GM18873 (cell line): ENCODE results near the gene AGBL3.
A peak's percentile ranks its signal among the peaks of the same experiment; 100 is the strongest.
"Not testable (repeated sequence)": the region's sequence is repeated elsewhere in the genome, so short reads cannot be mapped to it uniquely, and the experiment has no call there.

Source experiments
- ATAC-seq: cut with Tn5 transposase; IDR thresholded peaks from one replicate; pipeline ENCODE4 v1.9.1; 2021; ENCODE audit warnings: mild to moderate bottlenecking, moderate library complexity, moderate number of reproducible peaks; ENCODE audit not compliant: unreplicated experiment, low FRiP score

AGBL3 gene

GRCh38 chr7:134962270-134962780, 24.0 kb upstream of the AGBL3 start:
- ATAC-seq = no peak

DNA sequence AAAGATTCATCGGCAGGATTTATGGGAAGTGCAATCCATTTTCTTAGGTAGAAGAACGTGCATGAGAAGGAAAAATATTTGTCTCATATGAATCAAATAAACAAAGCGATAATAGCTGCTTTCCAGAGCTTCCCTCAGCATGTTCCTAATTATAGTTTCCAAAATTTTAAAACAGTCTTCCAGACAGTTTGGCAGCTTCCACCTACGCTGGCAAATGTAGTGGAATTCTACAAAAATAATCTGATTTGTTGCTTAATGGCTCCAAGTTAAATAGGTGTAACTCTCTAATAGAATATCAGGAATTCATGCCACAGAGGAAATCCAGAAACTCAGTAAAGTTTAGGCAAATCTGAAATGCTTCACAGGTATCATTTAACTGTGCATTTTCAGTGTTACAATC, 23.3 kb upstream of the AGBL3 start:
- ATAC-seq = no peak

DNA sequence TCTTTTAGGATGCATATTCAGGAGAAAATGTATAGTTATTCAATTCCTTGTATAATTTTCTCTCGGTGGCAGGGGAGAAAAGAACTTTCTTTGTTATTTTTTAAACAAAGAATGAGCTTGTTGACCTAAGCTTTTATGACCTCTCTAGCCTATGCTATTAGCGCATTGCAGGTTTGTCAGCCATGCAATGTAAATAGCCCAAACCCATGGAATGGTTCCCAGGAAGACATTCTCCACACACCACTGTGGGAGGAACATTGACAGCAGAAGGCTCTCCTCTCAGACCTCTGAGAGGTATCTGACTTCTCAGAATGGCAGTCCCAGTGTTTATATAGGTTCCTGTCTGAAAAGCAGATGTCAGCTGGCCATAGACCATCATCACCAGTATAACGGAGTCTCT, 19.6 kb upstream of the AGBL3 start:
- ATAC-seq = no peak

DNA sequence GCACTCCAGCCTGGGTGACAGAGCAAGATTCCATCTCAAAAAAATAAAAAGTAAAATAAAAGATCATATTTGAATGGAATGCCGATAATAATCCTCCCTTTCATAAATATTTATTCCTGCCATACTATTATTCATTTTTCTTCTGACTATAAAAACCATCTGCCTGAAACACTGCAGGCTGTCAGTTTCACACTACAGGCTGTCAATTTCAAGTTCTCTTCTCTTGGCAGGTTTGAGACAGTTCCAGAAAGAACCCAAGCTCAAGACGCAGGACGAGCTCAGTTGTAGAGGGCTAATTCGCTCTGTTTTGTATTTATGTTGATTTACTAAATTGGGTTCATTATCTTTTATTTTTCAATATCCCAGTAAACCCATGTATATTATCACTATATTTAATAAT, 18.2 kb upstream of the AGBL3 start:
- no peak for ATAC-seq

GRCh38 chr7:134981645-134982044, 4.7 kb upstream of the AGBL3 start:
- ATAC-seq = not testable (repeated sequence)

- peak; percentile 35 for ATAC-seq
Observed at GRCh38 chr7:134985894-134986362, 380 bp upstream of the AGBL3 start.

- no peak for ATAC-seq
Observed at GRCh38 chr7:134988161-134988560, 1.9 kb downstream of the AGBL3 start.

DNA sequence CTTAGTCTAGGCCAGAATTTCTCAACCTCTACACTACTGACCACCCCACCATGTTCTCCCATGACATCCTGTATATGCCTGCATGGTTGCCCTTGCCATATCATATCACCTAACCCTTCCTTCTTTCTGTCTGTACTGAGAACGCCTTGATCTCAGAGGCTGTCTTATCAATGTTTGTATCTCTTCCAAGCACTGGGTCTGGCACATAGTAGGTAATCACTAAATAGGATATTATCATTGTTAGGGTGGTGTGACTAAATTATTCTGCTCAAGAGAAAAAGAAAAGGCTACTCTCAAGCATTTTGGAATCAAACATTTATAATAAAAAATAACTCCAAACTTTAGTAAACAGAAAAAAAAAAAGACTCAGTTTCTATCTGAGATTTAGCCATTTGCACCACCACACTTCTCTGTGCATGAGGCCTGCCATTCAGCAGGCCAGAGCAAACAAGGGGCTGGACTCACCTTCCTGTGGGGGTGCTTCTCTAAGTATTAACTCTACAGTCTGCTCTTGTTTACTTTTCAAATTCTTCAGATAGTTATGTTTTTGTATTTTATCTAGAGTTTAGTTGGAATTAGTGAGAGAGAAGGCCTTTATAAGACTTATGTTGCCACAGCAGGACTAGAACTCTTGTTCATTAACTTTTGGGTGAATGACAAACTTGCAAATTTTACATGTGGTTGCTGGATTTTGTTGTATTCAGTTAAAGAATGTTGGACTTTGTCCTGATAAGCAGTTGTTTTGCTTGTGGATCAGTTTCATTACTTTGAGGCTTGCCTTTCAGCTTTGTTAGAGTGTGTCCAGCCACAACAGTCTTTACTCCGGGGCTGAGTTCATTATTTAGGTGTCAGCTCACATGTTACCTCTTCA, 5.4 kb downstream of the AGBL3 start:
- ATAC-seq = no peak

- ATAC-seq = peak; percentile 72
Observed at GRCh38 chr7:134992626-134993179, 6.4 kb downstream of the AGBL3 start.

- no peak for ATAC-seq
Observed at GRCh38 chr7:134993877-134994456, 7.7 kb downstream of the AGBL3 start.

GRCh38 chr7:134995239-134996096, 9.2 kb downstream of the AGBL3 start:
- ATAC-seq = peak; percentile 29

GRCh38 chr7:134996097-134996550, 9.8 kb downstream of the AGBL3 start:
- peak; percentile 48 for ATAC-seq

DNA sequence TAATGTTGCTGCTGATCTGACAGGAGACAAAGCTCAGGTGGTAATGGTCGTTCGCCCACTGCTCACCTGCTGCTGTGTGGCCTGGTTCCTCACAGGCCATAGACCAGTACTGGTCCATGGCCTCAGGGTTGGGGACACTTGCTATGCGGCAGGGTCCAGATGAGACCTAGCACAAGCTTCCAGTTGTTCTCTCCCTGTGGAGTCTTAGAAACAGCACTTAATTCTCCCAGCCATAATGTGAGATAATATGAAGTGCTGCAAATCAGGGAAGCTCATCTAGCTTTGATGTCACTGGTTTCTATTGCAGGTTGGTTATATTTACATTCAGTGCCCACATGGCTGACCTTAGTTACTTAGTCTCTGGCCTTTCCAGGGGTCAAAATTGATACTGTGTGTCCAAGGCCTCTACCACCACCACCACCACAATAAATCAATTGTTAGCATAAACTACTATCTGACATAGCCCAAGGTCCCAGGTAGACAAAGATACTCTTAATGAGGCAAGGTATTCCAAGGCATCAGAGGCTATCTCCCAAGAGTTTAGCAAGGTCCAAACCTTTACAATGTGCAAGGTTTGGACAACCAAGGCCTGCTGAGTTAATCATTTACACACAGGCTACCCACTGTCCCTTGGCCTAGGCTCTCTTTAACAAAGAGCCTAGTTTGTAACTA, 11.0 kb downstream of the AGBL3 start:
- no peak for ATAC-seq

GRCh38 chr7:134999136-134999535, 12.8 kb downstream of the AGBL3 start:
- no peak for ATAC-seq

GRCh38 chr7:135001390-135002165, 15.3 kb downstream of the AGBL3 start:
- no peak for ATAC-seq

GRCh38 chr7:135012229-135012628, 25.9 kb downstream of the AGBL3 start:
- ATAC-seq = no peak

- no peak for ATAC-seq
Observed at GRCh38 chr7:135023622-135024021, 37.3 kb downstream of the AGBL3 start.

DNA sequence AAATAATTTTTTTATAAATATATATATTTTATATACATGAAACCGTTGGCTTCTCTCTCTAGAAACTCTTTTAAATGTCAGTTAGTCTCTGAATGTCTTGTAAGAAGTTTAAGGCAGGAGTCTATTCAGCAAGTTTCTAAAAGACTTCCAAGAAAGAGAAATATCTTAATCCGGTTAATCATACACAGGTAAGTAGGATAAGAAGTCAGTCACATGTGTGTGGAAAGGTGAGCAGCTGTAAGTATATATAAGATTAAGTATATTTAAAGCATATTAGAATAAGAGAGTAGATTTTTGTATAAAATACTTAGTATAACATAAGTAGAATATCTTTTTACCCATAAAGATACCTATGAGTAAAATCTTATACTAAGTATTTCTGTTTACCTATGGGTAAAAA, 48.9 kb downstream of the AGBL3 start:
- no peak for ATAC-seq

- ATAC-seq = not testable (repeated sequence)
Observed at GRCh38 chr7:135067017-135067416, 80.7 kb downstream of the AGBL3 start.
